Heart left ventricle (tissue), 16 donors: ENCODE measurements around the gene HSD11B1. TPM values are rescaled to one million over a fixed set of nuclear protein-coding genes. Genes with fewer than 3 reads are reported as not detected.
A peak's percentile ranks its signal among the peaks of the same experiment; 100 is the strongest.

Source experiments
- ATAC-seq, 4 donors: fragments of 200-7000 bp; cut with Tn5 transposase; one replicate each; pipeline ENCODE4 v1.9.1; 2020 to 2022; ENCODE audit warnings: moderate library complexity in 4 of 4, mild to moderate bottlenecking in 3 of 4, moderate number of reproducible peaks in 1 of 4
- DNase-seq, 5 donors: peaks; one replicate each; pipeline ENCODE4 v3.0.0-alpha.2; 2020
- H3K27ac ChIP-seq, 12 donors: fragments of 200-600 bp; sonication (generic) in 4 of 12; one replicate each; pipeline versions ENCODE4 v1.5.0 to v1.8.0; 2016 to 2022; ENCODE audit warnings: mild to moderate bottlenecking in 2 of 12
- H3K27me3 ChIP-seq, 9 donors: fragments of 200-600 bp; sonication (generic) in 2 of 9; one replicate each; pipeline versions ENCODE4 v1.5.1 to v1.8.0; 2016 to 2022; ENCODE audit warnings: mild to moderate bottlenecking in 3 of 9
- H3K36me3 ChIP-seq, 9 donors: fragments of 200-600 bp; sonication (generic) in 2 of 9; one replicate each; pipeline versions ENCODE4 v1.5.0 to v1.8.0; 2018 to 2022; ENCODE audit warnings: mild to moderate bottlenecking in 2 of 9
- H3K4me1 ChIP-seq, 12 donors: fragments of 200-600 bp; sonication (generic) in 4 of 12; one replicate each; pipeline versions ENCODE4 v1.5.0 to v1.8.0; 2016 to 2022; ENCODE audit warnings: mild to moderate bottlenecking in 3 of 12
- H3K4me3 ChIP-seq, 12 donors: fragments of 200-600 bp; sonication (generic) in 4 of 12; one replicate each; pipeline versions ENCODE4 v1.5.0 to v1.8.0; 2017 to 2022; ENCODE audit warnings: mild to moderate bottlenecking in 9 of 12, moderate library complexity in 4 of 12
- H3K9me3 ChIP-seq, 12 donors: fragments of 200-600 bp; sonication (generic) in 4 of 12; one replicate each; pipeline versions ENCODE4 v1.5.0 to v1.8.0; 2016 to 2022; ENCODE audit warnings: mild to moderate bottlenecking in 1 of 12
- CTCF ChIP-seq, 12 donors: fragments of 200-600 bp; sonication (generic) in 4 of 12; IDR thresholded peaks; one replicate each; pipeline versions ENCODE4 v1.5.0 to v1.8.0; 2018 to 2022; ENCODE audit warnings: antibody characterized with exemption in 12 of 12, mild to moderate bottlenecking in 5 of 12
- POLR2A ChIP-seq, 2 donors: fragments of 450-650 bp; IDR thresholded peaks; one replicate each; pipeline ENCODE4 v1.6.1; 2017; ENCODE audit warnings: antibody characterized with exemption in 2 of 2, mild to moderate bottlenecking in 2 of 2, moderate library complexity in 2 of 2
- WGBS, 4 donors: extraction: QIAGEN DNeasy Blood & Tissue Kit in 2 of 4; methylation state at CpG; one replicate each; pipeline versions ENCODE4 v1.1.5 to v1.1.7; 2013 to 2018; 5-methylcytosine and 5-hydroxymethylcytosine counted together
- intact Hi-C, 10 donors: fragments of 100-400 bp; cut with DNase I; formaldehyde crosslinking; loops; one replicate each; pipeline versions ENCODE4 v1.11.1 to v1.14.2; 2022
- polyA plus RNA-seq, 2 donors: library from polyadenylated mRNA; stranded (reverse); fragments of 200-250 nt; gene quantifications; one replicate each; pipeline ENCODE4 v1.2.3, GENCODE V29; 2013
- total RNA-seq, 9 donors: library from RNA; depleted of rRNA in 2 of 9; stranded (reverse); fragments of >200 nt in 2 of 9; fragmentation: NEBNext Ultra II Directional in 3 of 9; extraction: Animal tissue kit (Norgen Biotek cat#: 25700) in 3 of 9; gene quantifications; one replicate each; pipeline versions ENCODE4 v1.1.0 to v1.2.4, GENCODE V29; 2016 to 2023
- donor health status: ischemic (EF 13 %, LVEDD 7.1; RV severe dilation, severe dysfunction).
- donor health status: healthy with polysubstance abuse.
- donor health status: DM: no; HTN: yes; CAD: no.
- donor health status: DM: no; HTN: no; CAD: no.
- donor health status: ischemic (EF 25% LVEDD 6.9; RV normal size, moderate dysfunction).
- donor health status: ischemic (EF 25% LVEDD 5.7; RV mildly dilated, moderate dysfunction).
- donor health status: healthy.
- donor health status: DM: yes; HTN: yes; CAD: no.
- donor health status: ischemic (EF 35%, LVEDD 5.7; RV mildly dilated, moderate dysfunction).
- donor health status: nonischemic (EF 11% LVEDD 7.7; RV severe dilation, severe dysfunction).
- donor health status: DM: yes; HTN: yes; CAD: no.
- donor health status: PGD.
- donor health status: ischemic (EF 29% LVEDD 5.4; RV normal size, mild dysfunction).
- donor health status: nonischemic (EF 23%, LVEDD 6.1; RV moderate dilation, normal function).

Gene HSD11B1
- total and polyA plus RNA-seq, 11 donors, result 1.2 to 36.1 (median 3.6) TPM

- TF ChIP-seq POLR2A (IDR thresholded peaks at IDR 0.05) (no peak), CTCF (IDR thresholded peaks at IDR 0.05) (no peak)
- Histone ChIP-seq H3K9me3 (no peaks in the 10 kb centered on the region), H3K4me3 (no peak overlapping the region), H3K27ac (peak overlapping the region in 8 of 12 donors; percentile 13 to 77 (median 54)), H3K4me1 (peaks cover 0 to 20% (median 13%) of the 10 kb centered on the region in 12 donors), H3K36me3 (no peaks in the 10 kb centered on the region), H3K27me3 (no peaks in the 10 kb centered on the region)
- DNase-seq (no peak), ATAC-seq (no peak)
- 54 to 60% (median 57%) methylated on average over 3 of the region's 3 CpGs for WGBS, 4 donors
- intact Hi-C loops, result no loop called here
Observed at GRCh38 chr1:209727785-209728184, 23.1 kb downstream of the HSD11B1 start.

GRCh38 chr1:209728466-209728865 lies 23.8 kb downstream of the HSD11B1 start:
- no peak overlapping the region for H3K4me3 ChIP-seq
- 4 to 18% (median 11%) methylated on average over 1 of the region's 1 CpG for WGBS, 4 donors
- no peaks in the 10 kb centered on the region for H3K27me3 ChIP-seq
- peaks cover 0 to 27% (median 18%) of the 10 kb centered on the region in 12 donors for H3K4me1 ChIP-seq
- DNase-seq (peak in 4 of 5 donors; percentile 30 to 54 (median 46)), ATAC-seq (peak in 3 of 4 donors; percentile 68 to 88 (median 79))
- H3K9me3 ChIP-seq, result no peaks in the 10 kb centered on the region
- H3K27ac ChIP-seq, result peak overlapping the region in 8 of 12 donors; percentile 13 to 77 (median 54)
- intact Hi-C loops, result no loop called here
- TF ChIP-seq CTCF (IDR thresholded peaks at IDR 0.05), result no peak
- no peak for TF ChIP-seq POLR2A (IDR thresholded peaks at IDR 0.05)
- H3K36me3 ChIP-seq, result no peaks in the 10 kb centered on the region

GRCh38 chr1:209729436-209729835 lies 24.8 kb downstream of the HSD11B1 start:
- 65 to 88% (median 74%) methylated on average over 1 of the region's 1 CpG for WGBS, 4 donors
- Histone ChIP-seq H3K9me3 (no peaks in the 10 kb centered on the region), H3K27ac (peak overlapping the region in 3 of 12 donors; percentile 7 to 66 (median 49)), H3K4me1 (peaks cover 0 to 35% (median 23%) of the 10 kb centered on the region in 12 donors), H3K4me3 (no peak overlapping the region), H3K36me3 (no peaks in the 10 kb centered on the region), H3K27me3 (no peaks in the 10 kb centered on the region)
- TF ChIP-seq POLR2A (IDR thresholded peaks at IDR 0.05) (no peak), CTCF (IDR thresholded peaks at IDR 0.05) (no peak)
- ATAC-seq (no peak), DNase-seq (no peak)
- intact Hi-C loops, result no loop called here

GRCh38 chr1:209732725-209733124 lies 28.1 kb downstream of the HSD11B1 start:
- H3K9me3 ChIP-seq, result no peaks in the 10 kb centered on the region
- ATAC-seq (peak in 1 of 4 donors; percentile 49), DNase-seq (no peak)
- no peak overlapping the region for H3K4me3 ChIP-seq
- no peaks in the 10 kb centered on the region for H3K27me3 ChIP-seq
- H3K36me3 ChIP-seq, result no peaks in the 10 kb centered on the region
- TF ChIP-seq CTCF (IDR thresholded peaks at IDR 0.05) (no peak), POLR2A (IDR thresholded peaks at IDR 0.05) (no peak)
- H3K4me1 ChIP-seq, result peaks cover 0 to 40% (median 23%) of the 10 kb centered on the region in 12 donors
- WGBS, 4 donors, result 27 to 56% (median 41%) methylated on average over 1 of the region's 1 CpG
- intact Hi-C loops, result no loop called here
- H3K27ac ChIP-seq, result peak overlapping the region in 2 of 12 donors; percentile 0 to 32
